ENCODE results near the gene CTSL. TPM values are rescaled to one million over a fixed set of nuclear protein-coding genes. Genes with fewer than 3 reads are reported as not detected.
A peak's percentile ranks its signal among the peaks of the same experiment; 100 is the strongest.
"Not testable (repeated sequence)": the region's sequence is repeated elsewhere in the genome, so short reads cannot be mapped to it uniquely, and the experiment has no call there.

Gene CTSL
- total RNA-seq, 1 experiment from 2014 or later = 500 TPM

GRCh38 chr9:87718852-87719612 is 6.9 kb upstream of the CTSL start:
- no peak for DNase-seq (ENCODE audit: low read depth)

DNA sequence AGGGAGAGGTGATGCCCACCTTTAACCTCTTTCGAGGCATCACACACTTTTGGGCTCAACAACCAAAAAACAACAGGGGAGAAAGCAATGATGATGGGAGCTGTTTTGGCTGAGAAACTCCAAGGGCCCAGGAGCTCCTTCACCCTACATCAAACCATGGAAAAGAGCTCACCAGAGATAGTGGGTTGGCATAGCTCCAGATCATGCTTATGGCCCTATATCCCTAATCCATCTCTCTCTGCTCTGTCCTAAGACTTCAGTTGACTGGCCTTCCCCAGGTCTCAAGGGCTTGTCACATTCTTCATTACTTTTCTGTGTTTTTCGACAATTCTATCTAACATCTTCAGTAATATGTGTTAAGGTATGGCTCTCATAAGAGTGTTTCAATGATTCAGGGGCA is 5.7 kb upstream of the CTSL start:
- DNase-seq (ENCODE audit: low read depth) = no peak

- DNase-seq (ENCODE audit: low read depth) = no peak
Measured at GRCh38 chr9:87722393-87723088, 3.4 kb upstream of the CTSL start.

- DNase-seq (ENCODE audit: low read depth) = peak; percentile 44
Measured at GRCh38 chr9:87725356-87725899, 491 bp upstream of the CTSL start.

DNA sequence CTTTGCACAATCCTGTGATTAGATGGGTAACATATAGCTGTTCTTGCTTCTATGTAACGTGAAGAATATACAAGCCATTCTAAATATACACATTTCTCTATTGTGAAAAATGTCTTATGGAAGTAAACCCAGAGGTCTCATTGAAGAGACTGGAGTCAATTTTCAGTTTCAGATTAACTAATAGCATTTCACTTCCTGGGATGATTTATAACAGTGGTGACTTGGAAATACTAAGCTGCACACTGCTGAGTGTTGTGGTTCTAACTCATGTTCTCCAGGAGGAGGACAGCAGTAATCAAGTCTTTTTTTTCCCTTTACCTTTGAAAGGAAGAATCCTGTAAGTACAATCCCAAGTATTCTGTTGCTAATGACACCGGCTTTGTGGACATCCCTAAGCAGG is 3.3 kb downstream of the CTSL start:
- DNase-seq (ENCODE audit: low read depth) = no peak

DNA sequence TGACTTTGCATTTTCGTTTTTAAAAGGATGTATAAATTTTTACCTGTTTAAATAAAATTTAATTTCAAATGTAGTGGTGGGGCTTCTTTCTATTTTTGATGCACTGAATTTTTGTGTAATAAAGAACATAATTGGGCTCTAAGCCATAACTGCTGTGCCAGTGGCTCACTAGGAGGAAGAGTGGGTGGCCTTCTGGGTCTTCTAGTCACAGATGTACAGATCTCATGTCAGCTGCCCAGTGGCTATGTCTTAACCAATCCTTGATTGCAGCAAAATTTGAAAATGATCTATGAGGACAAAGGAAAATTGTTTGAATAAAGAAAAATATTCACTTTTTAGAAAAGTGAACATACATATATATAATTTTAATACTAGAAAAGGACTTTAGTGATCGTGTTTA is 5.4 kb downstream of the CTSL start:
- no peak for DNase-seq (ENCODE audit: low read depth)

GRCh38 chr9:87732344-87732743 is 6.4 kb downstream of the CTSL start:
- no peak for DNase-seq (ENCODE audit: low read depth)

GRCh38 chr9:87732756-87733155 is 6.8 kb downstream of the CTSL start:
- DNase-seq (ENCODE audit: low read depth) = peak; percentile 36

DNA sequence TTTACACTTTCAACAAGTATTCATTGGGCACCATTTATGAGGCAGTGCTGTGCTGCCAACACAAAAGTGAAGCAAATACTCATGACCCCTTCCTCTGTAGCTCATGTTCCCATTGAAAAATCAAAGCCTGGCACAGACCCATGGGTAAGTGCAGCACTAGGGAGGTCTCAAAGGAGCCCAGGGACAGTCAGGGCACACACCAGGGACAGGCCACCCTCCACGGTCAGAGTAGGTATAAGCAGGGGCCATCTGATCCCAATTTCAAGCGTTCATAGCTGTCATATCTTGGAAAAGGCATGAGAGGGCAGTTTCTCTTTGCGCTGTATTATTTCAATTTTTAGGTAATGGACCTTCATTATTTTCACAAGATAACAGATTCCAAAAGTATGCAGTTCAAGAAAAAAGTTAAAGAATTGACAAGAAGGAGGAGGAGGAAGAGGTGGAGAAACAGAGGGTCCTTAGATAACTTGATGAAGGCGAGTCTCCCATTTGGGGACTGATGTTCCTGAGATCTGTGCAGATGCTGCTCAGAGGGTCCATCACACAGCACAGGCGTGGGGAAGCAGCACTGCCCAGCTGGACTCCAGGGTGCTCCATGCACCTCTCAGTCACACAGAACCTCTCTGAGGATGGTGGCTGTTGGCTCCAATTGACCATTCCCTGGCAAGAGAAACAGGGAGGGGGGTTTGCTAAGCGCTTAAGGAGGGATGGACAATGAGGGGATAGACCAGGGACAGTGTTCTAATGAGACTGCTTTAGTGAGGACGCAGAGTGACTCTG is 7.5 kb downstream of the CTSL start:
- no peak for DNase-seq (ENCODE audit: low read depth)

GRCh38 chr9:87734106-87734505 is 8.2 kb downstream of the CTSL start:
- no peak for DNase-seq (ENCODE audit: low read depth)

DNA sequence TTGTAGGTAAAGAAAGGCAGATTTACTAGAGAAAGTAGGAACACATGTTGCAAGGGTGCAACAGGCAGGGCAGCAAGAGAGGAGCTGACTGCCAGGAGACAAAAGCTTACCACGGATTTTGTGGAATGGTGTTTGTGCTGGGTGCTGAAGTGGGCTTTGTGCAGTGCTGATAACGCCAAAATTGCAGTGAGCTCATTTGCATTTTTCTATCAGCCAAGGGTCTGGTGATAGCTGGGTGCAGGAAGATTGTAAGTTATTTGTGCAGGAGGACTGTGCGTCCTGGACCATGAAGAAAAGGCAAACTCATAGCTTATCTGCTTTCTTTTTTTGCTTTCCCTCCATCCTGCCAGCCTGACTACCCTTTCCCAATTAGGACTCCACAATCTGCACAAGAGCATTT is 13.6 kb downstream of the CTSL start:
- no peak for DNase-seq (ENCODE audit: low read depth)

GRCh38 chr9:87740209-87740608 is 14.3 kb downstream of the CTSL start:
- DNase-seq (ENCODE audit: low read depth) = no peak

- DNase-seq (ENCODE audit: low read depth) = no peak
Measured at GRCh38 chr9:87741326-87741725, 15.4 kb downstream of the CTSL start.

DNA sequence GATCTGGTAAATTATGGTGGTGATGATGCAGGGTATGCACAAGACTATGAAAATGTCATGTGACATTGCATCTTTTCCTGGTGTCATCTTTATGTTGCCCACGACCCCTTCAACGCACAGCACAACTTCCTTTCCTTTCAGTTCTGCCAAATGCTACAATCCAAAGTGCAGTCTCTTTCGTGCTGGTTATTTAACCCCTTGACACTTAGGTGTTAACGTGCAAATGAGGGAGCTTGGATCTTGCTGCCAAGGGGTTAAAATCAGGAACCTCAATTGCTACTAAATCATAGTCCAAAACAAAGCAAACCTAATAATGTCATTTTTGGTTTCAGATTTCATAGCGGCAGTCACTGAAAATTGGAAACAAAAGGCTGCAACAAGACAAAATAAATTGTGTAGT is 16.0 kb downstream of the CTSL start:
- no peak for DNase-seq (ENCODE audit: low read depth)

GRCh38 chr9:87742813-87743428 is 17.0 kb downstream of the CTSL start:
- no peak for DNase-seq (ENCODE audit: low read depth)

- DNase-seq (ENCODE audit: low read depth) = not testable (repeated sequence)
Measured at GRCh38 chr9:87744247-87744646, 18.3 kb downstream of the CTSL start.

GRCh38 chr9:87746186-87746585 is 20.3 kb downstream of the CTSL start:
- DNase-seq (ENCODE audit: low read depth) = no peak

DNA sequence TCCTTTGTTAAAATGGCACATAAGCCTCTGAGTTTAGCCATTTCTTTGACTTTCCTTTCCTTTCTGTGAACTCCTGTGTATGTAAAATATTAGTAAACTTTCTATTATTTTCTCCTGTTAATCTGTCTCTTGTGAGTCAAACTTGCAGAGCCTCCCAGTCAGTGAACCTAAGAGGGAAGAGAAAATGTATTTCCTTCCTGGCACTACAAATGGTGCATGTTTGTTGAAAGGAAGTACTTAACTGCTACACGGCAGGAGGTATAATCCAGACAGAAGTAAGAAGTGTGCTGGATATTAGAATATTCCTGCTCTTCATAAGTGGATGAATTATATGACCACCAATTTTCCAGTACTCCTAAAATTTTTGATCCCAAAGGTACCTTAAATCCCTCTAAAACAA is 23.0 kb downstream of the CTSL start:
- DNase-seq (ENCODE audit: low read depth) = no peak

GRCh38 chr9:87749335-87750035 is 23.6 kb downstream of the CTSL start:
- DNase-seq (ENCODE audit: low read depth) = no peak

GRCh38 chr9:87750726-87751125 is 24.8 kb downstream of the CTSL start:
- DNase-seq (ENCODE audit: low read depth) = no peak

DNA sequence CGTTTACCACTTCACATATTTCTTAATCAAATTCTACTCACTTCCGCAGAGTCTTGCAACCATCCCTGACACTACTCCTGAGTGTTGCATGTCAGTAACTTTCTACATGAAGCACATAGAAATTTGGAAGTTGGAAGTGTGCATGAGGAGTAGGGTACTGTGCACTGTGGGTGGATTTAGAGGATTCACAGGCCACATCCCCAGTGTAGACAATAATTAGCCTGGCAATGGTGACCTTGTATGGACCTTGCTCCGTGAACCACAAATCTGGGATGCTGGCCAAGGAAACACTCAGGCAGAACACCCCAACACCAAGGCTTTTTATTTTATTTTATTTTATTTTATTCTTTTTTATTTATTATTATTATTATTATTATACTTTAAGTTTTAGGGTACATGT is 25.5 kb downstream of the CTSL start:
- DNase-seq (ENCODE audit: low read depth) = no peak
